HS-27A (cell line): ENCODE results near the gene XPR1.

Source experiments
- DNase-seq: peaks from one replicate; pipeline ENCODE4 v3.0.0-alpha.2; 2012; ENCODE audit warnings: low read depth, missing footprints

XPR1 gene

GRCh38 chr1:180892272-180892671 lies 260.4 kb downstream of the XPR1 start:
- no peak for DNase-seq

- no peak for DNase-seq
These were observed 260.9 kb downstream of the XPR1 start for GRCh38 chr1:180892675-180893074.

- DNase-seq, result no peak
These were observed 261.8 kb downstream of the XPR1 start for GRCh38 chr1:180893614-180894013.

- DNase-seq, result no peak
These were observed 264.3 kb downstream of the XPR1 start for GRCh38 chr1:180896161-180896560.

GRCh38 chr1:180898441-180899219 lies 266.8 kb downstream of the XPR1 start:
- no peak for DNase-seq

- no peak for DNase-seq
These were observed 267.4 kb downstream of the XPR1 start for GRCh38 chr1:180899262-180899661.

GRCh38 chr1:180901076-180901990 lies 269.5 kb downstream of the XPR1 start:
- DNase-seq, result no peak

GRCh38 chr1:180902541-180902940 lies 270.7 kb downstream of the XPR1 start:
- DNase-seq, result no peak

GRCh38 chr1:180905927-180906326 lies 274.1 kb downstream of the XPR1 start:
- DNase-seq, result no peak

GRCh38 chr1:180906511-180906910 lies 274.7 kb downstream of the XPR1 start:
- no peak for DNase-seq

- no peak for DNase-seq
These were observed 275.7 kb downstream of the XPR1 start for GRCh38 chr1:180907313-180908055.

GRCh38 chr1:180908074-180908765 lies 276.4 kb downstream of the XPR1 start:
- DNase-seq, result no peak

GRCh38 chr1:180909005-180909414 lies 277.2 kb downstream of the XPR1 start:
- DNase-seq, result no peak

GRCh38 chr1:180909462-180909976 lies 277.7 kb downstream of the XPR1 start:
- no peak for DNase-seq

- DNase-seq, result no peak
These were observed 279.9 kb downstream of the XPR1 start for GRCh38 chr1:180911640-180912191.

GRCh38 chr1:180912211-180912800 lies 280.5 kb downstream of the XPR1 start:
- DNase-seq, result no peak

- DNase-seq, result peak; percentile 29
These were observed 281.2 kb downstream of the XPR1 start, which contains the start of gene KIAA1614 for GRCh38 chr1:180912801-180913565. Gene KIAA1614 (plus strand): TSS chr1:180912897. CDS start chr1:180913244, 347 bp downstream.

GRCh38 chr1:180915426-180915965 lies 283.7 kb downstream of the XPR1 start:
- no peak for DNase-seq

GRCh38 chr1:180916012-180916770 lies 284.4 kb downstream of the XPR1 start:
- no peak for DNase-seq
